Ascending aorta (tissue), 2 donors: ENCODE measurements around the gene FAT1. TPM values are rescaled to one million over a fixed set of nuclear protein-coding genes. Genes with fewer than 3 reads are reported as not detected.

Experiments
- DNase-seq, 2 donors: peaks; one replicate each; pipeline ENCODE4 v3.0.0-alpha.2; 2019; ENCODE audit warnings: low spot score in 2 of 2
- H3K27ac ChIP-seq, 2 donors: fragments of 200-600 bp; sonication (generic); one replicate each; pipeline ENCODE4 v1.5.1; 2016 to 2017; ENCODE audit warnings: mild to moderate bottlenecking in 1 of 2
- H3K27me3 ChIP-seq: fragments of 200-600 bp; sonication (generic); one replicate; pipeline ENCODE4 v1.5.1; 2017
- H3K36me3 ChIP-seq, 2 donors: fragments of 200-600 bp; sonication (generic); one replicate each; pipeline ENCODE4 v1.5.1; 2016
- H3K4me1 ChIP-seq, 2 donors: fragments of 200-600 bp; sonication (generic); one replicate each; pipeline ENCODE4 v1.5.1; 2016 to 2017; ENCODE audit warnings: mild to moderate bottlenecking in 1 of 2
- H3K4me3 ChIP-seq, 2 donors: fragments of 200-600 bp; sonication (generic); one replicate each; pipeline ENCODE4 v1.5.1; 2016 to 2017; ENCODE audit warnings: mild to moderate bottlenecking in 1 of 2
- H3K9me3 ChIP-seq, 2 donors: fragments of 200-600 bp; sonication (generic); one replicate each; pipeline ENCODE4 v1.5.1; 2016
- intact Hi-C: fragments of 100-400 bp; cut with DNase I; formaldehyde crosslinking; loops from one replicate; pipeline ENCODE4 v1.15.1; 2023
- total RNA-seq: library from RNA; depleted of rRNA; stranded (reverse); fragments of >200 nt; gene quantifications from one replicate; pipeline ENCODE4 v1.1.0, GENCODE V29; 2016
- TF ChIP-seq, protein P1 (sequence below), 3 experiments: fragments of 200-600 bp in 2 of 3; fragments of 450-650 bp in 1 of 3; sonication (generic) in 2 of 3; IDR thresholded peaks; one replicate each; pipeline ENCODE4 v1.5.1; 2016 to 2019; ENCODE audit warnings: antibody characterized with exemption in 3 of 3, mild to moderate bottlenecking in 1 of 3, moderate library complexity in 1 of 3

The FAT1 gene
- total RNA-seq, 1 donor from 2014 or later: 52.9 TPM

DNA sequence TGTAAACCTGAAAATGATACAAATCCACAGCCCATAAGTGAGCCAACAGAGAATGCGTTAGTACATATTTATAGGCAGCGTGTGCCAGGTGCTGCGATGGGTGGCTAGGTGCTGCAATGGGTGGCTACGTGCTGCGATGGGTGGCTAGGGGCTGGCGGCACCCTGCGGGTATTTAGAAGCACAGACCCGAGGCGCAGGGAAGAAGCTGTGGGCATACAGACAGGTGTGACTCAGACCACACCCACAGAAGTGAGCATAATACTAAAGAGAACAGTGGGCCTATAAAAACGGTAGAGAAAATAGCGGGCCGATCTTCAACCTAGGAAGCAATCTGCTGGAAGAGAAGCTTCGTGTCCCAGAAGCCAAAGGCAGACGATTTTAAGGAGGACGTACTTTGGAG, 81.1 kb downstream of the FAT1 start:
- no peaks in the 10 kb centered on the region for H3K9me3 ChIP-seq
- no peak for DNase-seq
- no peaks in the 10 kb centered on the region for H3K27me3 ChIP-seq
- no peak overlapping the region for H3K4me3 ChIP-seq
- H3K4me1 ChIP-seq: peaks cover 0 to 9% of the 10 kb centered on the region in 2 donors
- TF ChIP-seq, protein P1, sequence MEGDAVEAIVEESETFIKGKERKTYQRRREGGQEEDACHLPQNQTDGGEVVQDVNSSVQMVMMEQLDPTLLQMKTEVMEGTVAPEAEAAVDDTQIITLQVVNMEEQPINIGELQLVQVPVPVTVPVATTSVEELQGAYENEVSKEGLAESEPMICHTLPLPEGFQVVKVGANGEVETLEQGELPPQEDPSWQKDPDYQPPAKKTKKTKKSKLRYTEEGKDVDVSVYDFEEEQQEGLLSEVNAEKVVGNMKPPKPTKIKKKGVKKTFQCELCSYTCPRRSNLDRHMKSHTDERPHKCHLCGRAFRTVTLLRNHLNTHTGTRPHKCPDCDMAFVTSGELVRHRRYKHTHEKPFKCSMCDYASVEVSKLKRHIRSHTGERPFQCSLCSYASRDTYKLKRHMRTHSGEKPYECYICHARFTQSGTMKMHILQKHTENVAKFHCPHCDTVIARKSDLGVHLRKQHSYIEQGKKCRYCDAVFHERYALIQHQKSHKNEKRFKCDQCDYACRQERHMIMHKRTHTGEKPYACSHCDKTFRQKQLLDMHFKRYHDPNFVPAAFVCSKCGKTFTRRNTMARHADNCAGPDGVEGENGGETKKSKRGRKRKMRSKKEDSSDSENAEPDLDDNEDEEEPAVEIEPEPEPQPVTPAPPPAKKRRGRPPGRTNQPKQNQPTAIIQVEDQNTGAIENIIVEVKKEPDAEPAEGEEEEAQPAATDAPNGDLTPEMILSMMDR (IDR thresholded peaks at IDR 0.05): no peak
- intact Hi-C loops: no loop called here
- H3K27ac ChIP-seq: no peak overlapping the region
- H3K36me3 ChIP-seq: no peaks in the 10 kb centered on the region

DNA sequence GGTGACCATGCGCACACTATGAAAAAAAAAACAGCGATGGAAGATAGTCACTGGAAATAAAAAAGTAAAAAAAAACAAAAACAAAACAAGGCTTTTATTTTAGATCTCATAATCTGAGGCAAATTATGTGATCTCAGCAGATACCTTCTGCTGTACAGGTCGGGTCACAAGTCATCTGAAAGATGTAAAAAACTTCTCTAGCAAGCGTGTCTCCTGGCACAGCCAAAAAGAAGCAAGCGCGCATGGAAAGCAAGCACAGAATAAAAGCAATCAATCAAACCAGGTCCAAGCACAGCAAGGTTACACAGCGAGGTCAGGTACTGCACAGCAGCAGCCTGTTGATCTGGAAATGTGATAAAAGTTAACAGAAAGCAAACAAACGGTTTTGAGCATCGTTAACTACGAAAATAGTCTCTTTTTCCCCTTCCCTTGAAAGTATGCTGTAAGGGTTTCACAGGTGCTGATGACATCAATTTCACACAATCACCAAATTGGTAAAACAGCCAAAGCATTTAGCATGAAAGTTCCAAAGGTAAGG, 89.0 kb downstream of the FAT1 start:
- no peaks in the 10 kb centered on the region for H3K27me3 ChIP-seq
- no peaks in the 10 kb centered on the region for H3K4me1 ChIP-seq
- intact Hi-C loops: no loop called here
- no peaks in the 10 kb centered on the region for H3K9me3 ChIP-seq
- H3K36me3 ChIP-seq: peaks cover 13 to 24% of the 10 kb centered on the region in 2 donors
- no peak for DNase-seq
- TF ChIP-seq, protein P1 (IDR thresholded peaks at IDR 0.05): no peak
- H3K27ac ChIP-seq: no peak overlapping the region
- H3K4me3 ChIP-seq: no peak overlapping the region

DNA sequence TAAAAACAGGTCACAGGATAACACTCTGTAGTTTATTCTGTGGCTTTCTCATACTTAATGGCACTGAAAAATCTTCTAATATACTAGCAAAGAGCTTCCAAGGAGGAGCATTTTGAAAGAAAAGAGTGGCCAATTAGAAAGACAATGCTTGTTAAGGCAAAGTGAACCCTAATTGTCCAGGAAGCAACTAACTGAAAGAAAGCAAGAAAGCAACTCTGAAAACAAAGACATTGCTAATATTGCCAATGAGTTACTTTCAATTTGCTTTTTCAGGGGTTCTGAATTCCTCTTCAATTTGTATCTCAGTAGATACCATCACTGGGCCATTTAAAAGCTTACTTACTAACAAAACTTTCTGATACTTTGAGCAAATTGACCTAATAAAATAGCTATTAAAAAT, 89.8 kb downstream of the FAT1 start:
- Histone ChIP-seq H3K9me3 (no peaks in the 10 kb centered on the region), H3K4me3 (no peak overlapping the region), H3K4me1 (no peaks in the 10 kb centered on the region), H3K27ac (no peak overlapping the region), H3K36me3 (peaks cover 13 to 24% of the 10 kb centered on the region in 2 donors), H3K27me3 (no peaks in the 10 kb centered on the region)
- no peak for DNase-seq
- TF ChIP-seq, protein P1 (IDR thresholded peaks at IDR 0.05): no peak
- intact Hi-C loops: no loop called here

DNA sequence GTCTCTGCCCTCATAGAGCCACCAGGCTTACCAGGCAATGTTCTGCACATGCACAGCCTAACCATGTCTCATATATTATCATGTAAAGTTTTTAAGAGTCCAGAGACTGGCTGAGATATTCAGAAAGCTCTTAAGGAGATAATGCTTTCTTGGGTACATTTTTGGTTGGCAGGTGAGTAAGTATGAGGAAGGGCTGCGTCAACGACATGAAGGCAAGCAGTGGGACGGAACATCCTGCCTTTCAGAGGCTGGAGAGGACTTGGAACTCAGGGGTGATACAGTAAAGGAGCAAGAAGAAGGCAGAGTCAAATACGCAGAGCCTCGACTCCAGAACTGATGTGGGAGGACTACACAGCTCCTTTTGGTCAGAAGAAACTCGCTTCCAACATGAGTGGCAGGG, 93.5 kb downstream of the FAT1 start:
- Histone ChIP-seq H3K36me3 (peaks cover 18 to 28% of the 10 kb centered on the region in 2 donors), H3K27ac (no peak overlapping the region), H3K9me3 (no peaks in the 10 kb centered on the region), H3K4me1 (peaks cover 0 to 7% of the 10 kb centered on the region in 2 donors), H3K27me3 (no peaks in the 10 kb centered on the region), H3K4me3 (no peak overlapping the region)
- intact Hi-C loops: no loop called here
- TF ChIP-seq, protein P1 (IDR thresholded peaks at IDR 0.05): no peak
- no peak for DNase-seq

DNA sequence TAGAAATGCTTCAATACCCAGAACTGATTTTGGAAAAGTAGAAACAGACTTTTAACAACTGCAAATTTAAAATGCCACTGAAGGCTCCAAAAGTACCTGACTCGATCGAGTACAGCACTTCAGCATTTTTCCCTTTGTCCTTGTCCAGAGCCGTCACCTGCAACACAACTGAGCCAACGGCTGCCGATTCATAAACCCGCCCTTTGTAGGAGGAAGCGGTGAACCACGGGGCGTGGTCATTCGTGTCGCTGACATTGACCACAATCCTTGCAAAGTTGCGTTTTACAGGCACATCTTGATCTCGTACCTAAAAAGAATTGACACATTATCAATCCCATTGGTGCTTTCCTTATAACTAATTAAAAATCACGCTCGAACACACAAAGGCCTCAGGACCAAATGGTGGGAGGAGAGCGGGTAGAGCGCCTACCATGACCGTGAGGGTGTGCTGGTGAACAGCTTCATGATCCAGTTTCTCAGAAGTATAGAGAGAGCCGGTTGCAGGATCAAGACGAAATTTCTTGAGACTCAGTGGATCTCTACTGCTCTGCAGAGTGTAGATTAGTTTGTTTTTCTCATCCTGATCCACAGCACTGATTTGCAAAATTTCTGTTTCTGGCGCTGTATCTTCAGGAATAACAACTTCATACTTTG, 95.5 kb downstream of the FAT1 start:
- Histone ChIP-seq H3K4me3 (no peak overlapping the region), H3K36me3 (peaks cover 14 to 16% of the 10 kb centered on the region in 2 donors), H3K4me1 (peaks cover 7 to 23% of the 10 kb centered on the region in 2 donors), H3K27ac (no peak overlapping the region), H3K9me3 (no peaks in the 10 kb centered on the region), H3K27me3 (no peaks in the 10 kb centered on the region)
- intact Hi-C loops: no loop called here
- DNase-seq: no peak
- TF ChIP-seq, protein P1 (IDR thresholded peaks at IDR 0.05): no peak
